IMR-90 (cell line): ENCODE data around the gene RGS17.
"Not testable (repeated sequence)": the region's sequence is repeated elsewhere in the genome, so short reads cannot be mapped to it uniquely, and the experiment has no call there.

ENCODE experiments used
- CEBPB ChIP-seq: IDR thresholded peaks from 2 replicates; pipeline ENCODE4 v1.6.1; 2012; ENCODE audit warnings: low read depth, low read length, improper control_type of control experiment
- CTCF ChIP-seq: conservative IDR thresholded peaks from 2 replicates; pipeline ENCODE4 v1.5.1; 2012; ENCODE audit warnings: mild to moderate bottlenecking, low read depth, low read length, improper control_type of control experiment
- RAD21 ChIP-seq: IDR thresholded peaks from 2 replicates; pipeline ENCODE4 v1.6.1; 2012; ENCODE audit warnings: low read length, improper control_type of control experiment

DNA sequence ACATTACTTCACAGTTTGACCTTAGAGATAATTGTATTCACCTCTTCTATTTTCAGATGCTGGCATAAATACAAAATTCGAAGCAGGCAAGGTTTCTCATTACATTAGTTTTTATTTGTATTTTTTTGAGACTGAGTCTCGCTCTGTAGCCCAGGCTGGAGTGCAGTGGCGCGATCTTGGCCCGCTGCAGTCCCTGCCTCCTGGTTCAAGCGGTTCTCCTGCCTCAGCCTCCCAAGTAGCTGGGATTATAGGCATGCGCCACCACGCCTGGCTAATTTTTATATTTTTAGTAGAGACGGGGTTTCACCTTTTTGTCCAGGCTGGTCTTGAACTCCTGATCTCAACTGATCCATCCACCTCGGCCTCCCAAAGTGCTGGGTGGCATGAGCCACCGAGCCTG lies 145.8 kb downstream of the RGS17 start:
- not testable (repeated sequence) for TF ChIP-seq CTCF, CEBPB, RAD21
